Measurements from ENCODE around the gene STOML3. TPM values are rescaled to one million over a fixed set of nuclear protein-coding genes. Genes with fewer than 3 reads are reported as not detected.
A peak's percentile ranks its signal among the peaks of the same experiment; 100 is the strongest.

The STOML3 gene
- polyA plus RNA-seq, 1 of the 3 experiments (the other 2 are of a cell fraction), result not detected

- 40% methylated on average over 4 of the region's 4 CpGs for WGBS (ENCODE audit: low lambda C conversion rate)
- ChIA-PET POLR2A (no interaction called here), CTCF (no interaction called here)
- H3K9me3 ChIP-seq, result no peaks in the 10 kb centered on the region
- no peaks in the 10 kb centered on the region for H3K27me3 ChIP-seq (ENCODE audit: insufficient read depth)
- H3K9ac ChIP-seq, result no peak overlapping the region
- no peaks in the 10 kb centered on the region for H3F3A ChIP-seq (replicated peaks; ENCODE audit: insufficient read depth)
- no peak overlapping the region for H3K4me3 ChIP-seq (ENCODE audit: low read depth in 2 of 2, low read length in 1 of 2)
- no peak for DNase-seq
- no peak overlapping the region for H3K4me2 ChIP-seq
- no peaks in the 10 kb centered on the region for H3K36me3 ChIP-seq (replicated peaks in 1 of 2; ENCODE audit: control insufficient read depth in 1 of 2, insufficient read depth in 2 of 2, low read length in 1 of 2)
- no peak overlapping the region for H2AFZ ChIP-seq (ENCODE audit: low read depth)
- no peaks in the 10 kb centered on the region for H3K9me2 ChIP-seq
- H4K20me1 ChIP-seq (ENCODE audit: insufficient read depth), result no peaks in the 10 kb centered on the region
- no peaks in the 10 kb centered on the region for H3K79me2 ChIP-seq (ENCODE audit: insufficient read depth)
- no peak for TF ChIP-seq CTCF (IDR thresholded peaks at IDR 0.05)
- TF ChIP-seq CHD2 (IDR thresholded peaks at IDR 0.05; ENCODE audit: low read length, partially characterized antibody), result no peak
- TF ChIP-seq FOSL2 (IDR thresholded peaks at IDR 0.05; ENCODE audit: borderline replicate concordance, low read depth), result no peak
- TF ChIP-seq REST (IDR thresholded peaks at IDR 0.05; ENCODE audit: low read depth, low read length), result no peak
- TF ChIP-seq TAF1 (IDR thresholded peaks at IDR 0.05; ENCODE audit: borderline replicate concordance, low read depth, low read length), result no peak
- H3K4me1 ChIP-seq (ENCODE audit: control insufficient read depth in 1 of 2, insufficient read depth in 2 of 2, low read depth in 1 of 2, low read length in 1 of 2), result no peaks in the 10 kb centered on the region
- no peak overlapping the region for H3K27ac ChIP-seq (ENCODE audit: low read depth in 2 of 2, low read length in 1 of 2)
Observed at GRCh38 chr13:38993381-38993780, 2.8 kb upstream of the STOML3 start.

GRCh38 chr13:38981096-38981495 lies 9.5 kb downstream of the STOML3 start:
- WGBS (ENCODE audit: low lambda C conversion rate), result 42% methylated on average over 2 of the region's 2 CpGs
- H3K79me2 ChIP-seq (ENCODE audit: insufficient read depth), result no peaks in the 10 kb centered on the region
- no peak overlapping the region for H2AFZ ChIP-seq (ENCODE audit: low read depth)
- H3K9me3 ChIP-seq, result no peaks in the 10 kb centered on the region
- TF ChIP-seq TEAD4 (IDR thresholded peaks at IDR 0.05; ENCODE audit: borderline replicate concordance, insufficient read depth), result no peak
- TF ChIP-seq NRF1 (IDR thresholded peaks at IDR 0.05; ENCODE audit: low read depth, low read length), result no peak
- no peak for TF ChIP-seq FOXM1 (IDR thresholded peaks at IDR 0.05; ENCODE audit: low read depth)
- no peak for TF ChIP-seq EP300 (IDR thresholded peaks at IDR 0.05; ENCODE audit: borderline replicate concordance in 1 of 2, low read depth in 1 of 2, low read length in 1 of 2)
- TF ChIP-seq JUND (IDR thresholded peaks at IDR 0.05), result no peak
- TF ChIP-seq CHD2 (IDR thresholded peaks at IDR 0.05; ENCODE audit: low read length, partially characterized antibody), result no peak
- no peak for TF ChIP-seq YY1 (IDR thresholded peaks at IDR 0.05; ENCODE audit: low read depth)
- TF ChIP-seq USF1 (IDR thresholded peaks at IDR 0.05; ENCODE audit: borderline replicate concordance, low read depth), result no peak
- no peak for TF ChIP-seq GABPA (IDR thresholded peaks at IDR 0.05; ENCODE audit: low read depth)
- no peak for TF ChIP-seq GATA2 (CRISPR knock-in tag; IDR thresholded peaks at IDR 0.05)
- TF ChIP-seq CTCF (IDR thresholded peaks at IDR 0.05), result no peak
- no peak for TF ChIP-seq FOXJ3 (CRISPR knock-in tag; IDR thresholded peaks at IDR 0.05)
- TF ChIP-seq ELF1 (IDR thresholded peaks at IDR 0.05), result no peak
- no peak for TF ChIP-seq SIN3A (IDR thresholded peaks at IDR 0.05; ENCODE audit: borderline replicate concordance, low read depth, low read length)
- no peak for DNase-seq
- H3F3A ChIP-seq (replicated peaks; ENCODE audit: insufficient read depth), result no peaks in the 10 kb centered on the region
- H3K4me3 ChIP-seq (ENCODE audit: low read depth in 2 of 2, low read length in 1 of 2), result no peak overlapping the region
- no peak overlapping the region for H3K9ac ChIP-seq
- H3K27me3 ChIP-seq (ENCODE audit: insufficient read depth), result no peaks in the 10 kb centered on the region
- H3K4me1 ChIP-seq (ENCODE audit: control insufficient read depth in 1 of 2, insufficient read depth in 2 of 2, low read depth in 1 of 2, low read length in 1 of 2), result peaks cover 0 to 13% of the 10 kb centered on the region in 2 experiments; a peak in 2 of 4 replicates
- no peaks in the 10 kb centered on the region for H4K20me1 ChIP-seq (ENCODE audit: insufficient read depth)
- ChIA-PET CTCF (interaction anchor here (1.4 to 2.7 kb wide), 3 partner anchors 11 to 47 kb away, joined by 6 to 12 read pairs (median 7); no protein-coding TSS in a partner anchor), POLR2A (interaction anchor here (2.5 kb wide), 1 partner anchor 57 kb away, joined by 13 read pairs; the partner anchor contains the start of genes NHLRC3 and PROSER1)
- no peak overlapping the region for H3K4me2 ChIP-seq
- peak overlapping the region in 1 of 2 experiments; percentile 87; a peak in 2 of 4 replicates for H3K27ac ChIP-seq (ENCODE audit: low read depth in 2 of 2, low read length in 1 of 2)
- H3K9me2 ChIP-seq, result no peaks in the 10 kb centered on the region
- no peaks in the 10 kb centered on the region for H3K36me3 ChIP-seq (replicated peaks in 1 of 2; ENCODE audit: control insufficient read depth in 1 of 2, insufficient read depth in 2 of 2, low read length in 1 of 2)

Measured in SK-N-SH (cell line).